MM.1S (cell line): ENCODE data around the gene MAML3.

ENCODE experiments used
- DNase-seq: peaks from one replicate; pipeline ENCODE4 v3.0.0-alpha.2; 2015
- H2AFZ ChIP-seq: fragments of 300-600 bp; sonication (generic); 2 replicates; pipeline ENCODE4 v1.6.0; 2016; ENCODE audit warnings: antibody characterized with exemption, low read length
- H3F3A ChIP-seq: fragments of 300-600 bp; sonication (generic); 2 replicates; pipeline ENCODE4 v1.6.1; 2016; ENCODE audit warnings: mild to moderate bottlenecking, antibody characterized with exemption, low read length, moderate library complexity, mixed read lengths; ENCODE audit not compliant: insufficient read depth
- H3K27ac ChIP-seq: fragments of 300-600 bp; sonication (generic); 2 replicates; pipeline ENCODE4 v1.5.1; 2016; ENCODE audit warnings: mild to moderate bottlenecking, low read length
- H3K27me3 ChIP-seq: fragments of 300-600 bp; sonication (generic); replicated peaks from 2 replicates; pipeline ENCODE4 v1.6.0; 2016; ENCODE audit warnings: low read length; ENCODE audit not compliant: insufficient read depth
- H3K36me3 ChIP-seq: fragments of 300-600 bp; sonication (generic); replicated peaks from 2 replicates; pipeline ENCODE4 v1.6.1; 2016; ENCODE audit warnings: mild to moderate bottlenecking, low read length, mixed read lengths; ENCODE audit not compliant: insufficient read depth
- H3K4me1 ChIP-seq: fragments of 300-600 bp; sonication (generic); 2 replicates; pipeline ENCODE4 v1.6.1; 2016; ENCODE audit warnings: low read length, mixed read lengths
- H3K4me2 ChIP-seq: fragments of 300-600 bp; sonication (generic); 2 replicates; pipeline ENCODE4 v1.6.0; 2016; ENCODE audit warnings: low read depth, low read length
- H3K4me3 ChIP-seq: fragments of 300-600 bp; sonication (generic); 2 replicates; pipeline ENCODE4 v1.5.1; 2016; ENCODE audit warnings: low read length, mixed read lengths
- H3K79me2 ChIP-seq: fragments of 300-600 bp; sonication (generic); 2 replicates; pipeline ENCODE4 v1.6.1; 2016; ENCODE audit warnings: mixed run types, low read length, mixed read lengths
- H3K9ac ChIP-seq: fragments of 300-600 bp; sonication (generic); 2 replicates; pipeline ENCODE4 v1.6.1; 2016; ENCODE audit warnings: low read length, mixed read lengths
- H3K9me2 ChIP-seq: fragments of 300-600 bp; sonication (generic); replicated peaks from 2 replicates; pipeline ENCODE4 v1.6.1; 2016; ENCODE audit warnings: mild to moderate bottlenecking, low read length, mixed read lengths; ENCODE audit not compliant: insufficient read depth
- H3K9me3 ChIP-seq: fragments of 300-600 bp; sonication (generic); replicated peaks from 2 replicates; pipeline ENCODE4 v1.6.1; 2016; ENCODE audit warnings: mild to moderate bottlenecking, low read length, mixed read lengths; ENCODE audit not compliant: insufficient read depth
- H4K20me1 ChIP-seq: fragments of 300-600 bp; sonication (generic); 2 replicates; pipeline ENCODE4 v1.6.1; 2016; ENCODE audit warnings: mild to moderate bottlenecking, low read length, moderate library complexity, mixed read lengths; ENCODE audit not compliant: insufficient read depth
- EZH2 ChIP-seq: fragments of 300-600 bp; sonication (generic); optimal IDR thresholded peaks from 2 replicates; pipeline ENCODE3; 2017; ENCODE audit warnings: low read depth, mild to moderate bottlenecking, antibody characterized with exemption, low read length, mixed read lengths
- EZH2phosphoT487 ChIP-seq: fragments of 300-600 bp; sonication (generic); IDR thresholded peaks from 2 replicates; pipeline ENCODE4 v1.6.1; 2018; ENCODE audit warnings: antibody characterized with exemption, low read length
- TF ChIP-seq, protein P1 (sequence below): fragments of 300-600 bp; sonication (generic); IDR thresholded peaks from 2 replicates; pipeline ENCODE4 v1.5.1; 2016; ENCODE audit warnings: antibody characterized with exemption, low read length, mixed read lengths

Gene MAML3

DNA sequence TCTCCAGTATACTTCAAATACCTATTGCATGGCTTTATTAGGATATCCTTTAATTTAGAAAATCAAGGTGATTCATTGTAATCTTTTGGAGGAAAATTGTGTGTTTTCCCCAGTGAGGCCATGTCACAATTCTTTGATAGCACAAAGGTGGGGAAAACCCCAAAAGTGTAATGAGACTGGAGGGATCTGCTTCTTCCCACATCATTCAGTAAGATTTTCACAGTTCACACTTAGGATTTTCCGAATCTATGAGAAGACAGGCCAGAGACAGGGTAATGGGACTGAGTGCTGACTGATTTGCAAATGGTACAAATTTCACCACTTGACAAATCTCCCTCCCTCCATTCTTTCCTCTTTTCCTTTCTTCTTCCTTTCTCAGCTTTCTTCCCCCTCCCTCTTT, 307.2 kb downstream of the MAML3 start:
- Histone ChIP-seq H3K9me3 (no peaks in the 10 kb centered on the region), H3K36me3 (no peaks in the 10 kb centered on the region), H3K9me2 (no peaks in the 10 kb centered on the region), H3K9ac (no peak overlapping the region), H3K4me1 (no peaks in the 10 kb centered on the region), H3K27me3 (no peaks in the 10 kb centered on the region), H3F3A (no peaks in the 10 kb centered on the region), H3K79me2 (no peaks in the 10 kb centered on the region), H4K20me1 (no peaks in the 10 kb centered on the region), H3K27ac (no peak overlapping the region), H2AFZ (no peak overlapping the region), H3K4me3 (no peak overlapping the region), H3K4me2 (no peak overlapping the region)
- TF ChIP-seq EZH2 (no peak), EZH2phosphoT487 (no peak)
- TF ChIP-seq, protein P1, sequence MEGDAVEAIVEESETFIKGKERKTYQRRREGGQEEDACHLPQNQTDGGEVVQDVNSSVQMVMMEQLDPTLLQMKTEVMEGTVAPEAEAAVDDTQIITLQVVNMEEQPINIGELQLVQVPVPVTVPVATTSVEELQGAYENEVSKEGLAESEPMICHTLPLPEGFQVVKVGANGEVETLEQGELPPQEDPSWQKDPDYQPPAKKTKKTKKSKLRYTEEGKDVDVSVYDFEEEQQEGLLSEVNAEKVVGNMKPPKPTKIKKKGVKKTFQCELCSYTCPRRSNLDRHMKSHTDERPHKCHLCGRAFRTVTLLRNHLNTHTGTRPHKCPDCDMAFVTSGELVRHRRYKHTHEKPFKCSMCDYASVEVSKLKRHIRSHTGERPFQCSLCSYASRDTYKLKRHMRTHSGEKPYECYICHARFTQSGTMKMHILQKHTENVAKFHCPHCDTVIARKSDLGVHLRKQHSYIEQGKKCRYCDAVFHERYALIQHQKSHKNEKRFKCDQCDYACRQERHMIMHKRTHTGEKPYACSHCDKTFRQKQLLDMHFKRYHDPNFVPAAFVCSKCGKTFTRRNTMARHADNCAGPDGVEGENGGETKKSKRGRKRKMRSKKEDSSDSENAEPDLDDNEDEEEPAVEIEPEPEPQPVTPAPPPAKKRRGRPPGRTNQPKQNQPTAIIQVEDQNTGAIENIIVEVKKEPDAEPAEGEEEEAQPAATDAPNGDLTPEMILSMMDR = no peak
- no peak for DNase-seq

DNA sequence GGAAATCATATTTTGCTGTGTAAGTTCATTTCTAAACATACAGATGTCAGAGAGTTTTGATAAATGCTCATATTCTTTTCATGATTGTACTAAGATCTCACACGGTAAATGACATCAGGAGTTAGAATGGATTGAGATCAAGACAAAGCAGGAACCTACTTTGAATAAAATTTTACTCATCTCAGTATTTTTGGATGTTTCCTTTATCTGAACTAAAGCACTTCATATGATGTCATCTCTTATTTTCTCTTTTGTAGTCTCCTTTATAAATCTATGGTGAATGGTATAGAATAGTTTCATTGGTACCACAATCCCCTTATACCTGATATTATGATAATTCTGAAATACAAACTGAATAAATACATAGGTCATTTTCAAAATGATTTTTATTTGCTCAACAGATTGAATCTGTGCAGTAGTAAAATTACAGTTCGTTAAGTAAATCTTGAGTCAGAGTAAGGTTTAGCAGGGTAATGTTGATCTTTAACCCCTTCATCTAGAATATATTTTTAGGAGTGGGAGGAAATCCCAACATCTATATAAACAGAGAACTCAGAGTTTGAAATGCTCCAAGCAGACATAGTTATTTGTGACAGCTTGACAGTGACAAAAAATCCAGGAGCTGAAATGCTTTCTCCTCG, 308.4 kb downstream of the MAML3 start:
- Histone ChIP-seq H3F3A (no peaks in the 10 kb centered on the region), H3K4me1 (no peaks in the 10 kb centered on the region), H3K27me3 (no peaks in the 10 kb centered on the region), H3K27ac (no peak overlapping the region), H3K9me3 (no peaks in the 10 kb centered on the region), H4K20me1 (no peaks in the 10 kb centered on the region), H3K9me2 (no peaks in the 10 kb centered on the region), H3K4me3 (no peak overlapping the region), H3K4me2 (no peak overlapping the region), H2AFZ (no peak overlapping the region), H3K9ac (no peak overlapping the region), H3K79me2 (no peaks in the 10 kb centered on the region), H3K36me3 (no peaks in the 10 kb centered on the region)
- no peak for TF ChIP-seq EZH2
- TF ChIP-seq, protein P1 = no peak
- TF ChIP-seq EZH2phosphoT487 = no peak
- no peak for DNase-seq

DNA sequence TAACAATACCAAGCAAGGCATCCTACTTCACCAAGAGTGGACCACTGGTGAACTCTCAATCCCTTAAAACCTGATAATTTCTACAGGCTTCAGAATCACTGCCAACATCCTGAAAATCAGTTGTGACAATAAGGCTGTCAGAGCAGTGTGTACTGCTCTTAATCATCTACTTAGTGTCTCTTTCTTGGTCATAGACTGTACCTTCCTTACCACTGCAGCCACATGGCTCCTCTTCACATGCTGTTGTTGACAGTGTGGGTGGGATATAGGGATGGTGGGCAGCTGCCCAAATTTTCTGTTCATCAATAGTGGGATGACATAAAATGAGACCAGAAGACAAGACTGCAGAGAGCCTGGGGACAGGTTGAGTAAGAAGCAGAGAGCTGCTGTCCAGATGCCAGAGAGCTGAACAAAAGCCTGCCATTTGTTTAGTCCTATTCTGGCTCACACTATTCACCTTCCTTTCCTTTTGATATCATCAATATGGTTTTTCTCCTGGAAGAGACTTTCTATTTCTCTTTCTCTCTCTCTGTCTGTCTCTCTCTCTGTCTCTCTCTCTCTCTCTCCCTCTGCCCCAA, 309.4 kb downstream of the MAML3 start:
- H4K20me1 ChIP-seq = no peaks in the 10 kb centered on the region
- H3K9ac ChIP-seq = no peak overlapping the region
- H3K9me2 ChIP-seq = no peaks in the 10 kb centered on the region
- H3K27me3 ChIP-seq = no peaks in the 10 kb centered on the region
- no peaks in the 10 kb centered on the region for H3K36me3 ChIP-seq
- no peak overlapping the region for H2AFZ ChIP-seq
- H3F3A ChIP-seq = no peaks in the 10 kb centered on the region
- no peaks in the 10 kb centered on the region for H3K9me3 ChIP-seq
- DNase-seq = no peak
- no peaks in the 10 kb centered on the region for H3K79me2 ChIP-seq
- H3K4me1 ChIP-seq = no peaks in the 10 kb centered on the region
- TF ChIP-seq, protein P1 = no peak
- no peak for TF ChIP-seq EZH2phosphoT487
- TF ChIP-seq EZH2 = no peak
- H3K4me2 ChIP-seq = no peak overlapping the region
- H3K27ac ChIP-seq = no peak overlapping the region
- H3K4me3 ChIP-seq = no peak overlapping the region
